Lung (tissue), 12 donors: Measurements from ENCODE around the gene ALPG. TPM values are rescaled to one million over a fixed set of nuclear protein-coding genes. Genes with fewer than 3 reads are reported as not detected.

ENCODE experiments used
- ATAC-seq: fragments of 200-7000 bp; cut with Tn5 transposase; one replicate; pipeline ENCODE4 v1.9.1; 2020; ENCODE audit warnings: moderate number of reproducible peaks; ENCODE audit not compliant: insufficient read depth, low FRiP score
- DNase-seq, 3 donors: peaks; one replicate each; pipeline ENCODE4 v3.0.0-alpha.2; 2013 to 2017
- H3K27ac ChIP-seq, 2 donors: one replicate each; pipeline ENCODE4 v1.5.1; 2013; ENCODE audit warnings: mild to moderate bottlenecking in 2 of 2, moderate library complexity in 2 of 2, control low read depth in 1 of 2, inconsistent platforms in 1 of 2, low read depth in 1 of 2, low read length in 1 of 2
- H3K27me3 ChIP-seq, 3 donors: one replicate each; pipeline ENCODE4 v1.5.1; 2013; ENCODE audit warnings: low read length in 2 of 3; ENCODE audit not compliant: control insufficient read depth in 3 of 3, insufficient read depth in 3 of 3
- H3K36me3 ChIP-seq, 4 donors: one replicate each; pipeline ENCODE4 v1.5.1; 2013; ENCODE audit warnings: low read length in 4 of 4, mild to moderate bottlenecking in 1 of 4, moderate library complexity in 1 of 4; ENCODE audit not compliant: control insufficient read depth in 4 of 4, insufficient read depth in 4 of 4
- H3K4me1 ChIP-seq, 5 donors: one replicate each; pipeline ENCODE4 v1.5.1; 2013; ENCODE audit warnings: low read length in 5 of 5, mild to moderate bottlenecking in 2 of 5, moderate library complexity in 1 of 5; ENCODE audit not compliant: control insufficient read depth in 5 of 5, insufficient read depth in 5 of 5
- H3K4me3 ChIP-seq: one replicate; pipeline ENCODE4 v1.5.1; 2013; ENCODE audit warnings: mild to moderate bottlenecking, control low read depth, moderate library complexity
- H3K9ac ChIP-seq, 2 donors: one replicate each; pipeline ENCODE4 v1.5.1; 2013; ENCODE audit warnings: low read length in 2 of 2, control low read depth in 1 of 2; ENCODE audit not compliant: insufficient read depth in 1 of 2
- H3K9me3 ChIP-seq, 4 donors: one replicate each; pipeline ENCODE4 v1.5.1; 2013; ENCODE audit warnings: low read length in 3 of 4, mild to moderate bottlenecking in 1 of 4, moderate library complexity in 1 of 4; ENCODE audit not compliant: control insufficient read depth in 4 of 4, insufficient read depth in 3 of 4
- CTCF ChIP-seq: IDR thresholded peaks from 2 replicates; pipeline ENCODE4 v1.5.1; 2012; ENCODE audit warnings: mild to moderate bottlenecking; ENCODE audit errors: control extremely low read depth, extremely low read depth
- WGBS, 2 donors: extraction: QIAGEN DNeasy Blood & Tissue Kit; methylation state at CpG; one replicate each; pipeline ENCODE4 v1.1.7; 2013; 5-methylcytosine and 5-hydroxymethylcytosine counted together
- polyA plus RNA-seq, 2 donors: library from polyadenylated mRNA; stranded (reverse); fragments of 200-250 nt; gene quantifications; one replicate each; pipeline ENCODE4 v1.2.1, GENCODE V29; 2013
- total RNA-seq, 2 donors: library from RNA; depleted of rRNA in 1 of 2; stranded (reverse); fragments of >200 nt in 1 of 2; gene quantifications; one replicate each; pipeline ENCODE4 v1.2.1, GENCODE V29; 2014 to 2021
- donor health status: control.
- donor health status: control.
- donor health status: Bipolar disorder and iron deficiency.
- donor health status: healthy.
- donor health status: DM: yes; HTN: yes; CAD: no.

Gene ALPG
- total and polyA plus RNA-seq, 4 donors = 0.14 to 1.2 (median 0.89) TPM

GRCh38 chr2:232419245-232420072, 12.8 kb downstream of the ALPG start:
- Histone ChIP-seq H3K9me3 (peaks cover 0 to 15% (median 2%) of the 10 kb centered on the region in 4 donors), H3K9ac (no peak overlapping the region), H3K27ac (no peak overlapping the region), H3K27me3 (peaks cover 14 to 65% (median 42%) of the 10 kb centered on the region in 3 donors), H3K4me1 (peaks cover 0 to 11% (median 0%) of the 10 kb centered on the region in 5 donors), H3K36me3 (no peaks in the 10 kb centered on the region), H3K4me3 (no peak overlapping the region)
- TF ChIP-seq CTCF = no peak
- DNase-seq (no peak), ATAC-seq (no peak)
- 6 to 9% methylated on average over 77 to 79 of the region's 79 CpGs for WGBS, 2 donors

- DNase-seq (no peak), ATAC-seq (no peak)
- TF ChIP-seq CTCF = no peak
- 11 to 20% methylated on average over 22 of the region's 22 CpGs for WGBS, 2 donors
- Histone ChIP-seq H3K4me3 (no peak overlapping the region), H3K36me3 (no peaks in the 10 kb centered on the region), H3K9me3 (peaks cover 0 to 15% (median 2%) of the 10 kb centered on the region in 4 donors), H3K9ac (no peak overlapping the region), H3K27me3 (peaks cover 14 to 68% (median 42%) of the 10 kb centered on the region in 3 donors), H3K27ac (no peak overlapping the region), H3K4me1 (peaks cover 0 to 11% (median 0%) of the 10 kb centered on the region in 5 donors)
These were observed 13.4 kb downstream of the ALPG start for GRCh38 chr2:232420073-232420454.

- Histone ChIP-seq H3K4me1 (peaks cover 0 to 11% (median 0%) of the 10 kb centered on the region in 5 donors), H3K4me3 (no peak overlapping the region), H3K9me3 (peaks cover 0 to 15% (median 2%) of the 10 kb centered on the region in 4 donors), H3K9ac (no peak overlapping the region), H3K27ac (no peak overlapping the region), H3K27me3 (peaks cover 14 to 68% (median 42%) of the 10 kb centered on the region in 3 donors), H3K36me3 (no peaks in the 10 kb centered on the region)
- peak; percentile 27 to 46 (median 43) for DNase-seq
- no peak for TF ChIP-seq CTCF
- ATAC-seq = no peak
- WGBS, 2 donors = 2 to 3% methylated on average over 62 to 79 of the region's 79 CpGs
These were observed 14.0 kb downstream of the ALPG start for GRCh38 chr2:232420463-232421188.
